SK-N-SH (cell line): Measurements from ENCODE around the gene ST7L. TPM values are rescaled to one million over a fixed set of nuclear protein-coding genes. Genes with fewer than 3 reads are reported as not detected.
"Not testable (repeated sequence)": the region's sequence is repeated elsewhere in the genome, so short reads cannot be mapped to it uniquely, and the experiment has no call there.

Source experiments
- CTCF ChIA-PET: fragments of 300-600, 350-600 bp; formaldehyde crosslinking; extraction: SDS; loops from one replicate; lab custom pipeline; 2021; lab: Yijun Ruan, JAX
- POLR2A ChIA-PET: fragments of 350-600 bp; sonication (Branson Sonifier 250); formaldehyde crosslinking; extraction: SDS; loops from one replicate; lab custom pipeline; 2020; ENCODE audit warnings: antibody characterized with exemption, inconsistent platforms; lab: Yijun Ruan, JAX
- DNase-seq: peaks from one replicate; pipeline ENCODE4 v3.0.0; 2012
- H2AFZ ChIP-seq: fragments of 200-600 bp; sonication (generic); 2 replicates; pipeline ENCODE4 v1.8.1; 2016; ENCODE audit warnings: antibody characterized with exemption, mild to moderate bottlenecking, low read depth
- H3F3A ChIP-seq: fragments of 200-600 bp; sonication (generic); replicated peaks from 2 replicates; pipeline ENCODE3; 2016; ENCODE audit warnings: antibody characterized with exemption, mild to moderate bottlenecking; ENCODE audit not compliant: insufficient read depth
- H3K27ac ChIP-seq, 2 experiments: fragments of 200-500 bp in 1 of 2; fragments of 200-600 bp in 1 of 2; sonication (Bioruptor generic) in 1 of 2; sonication (generic), shearing (Covaris generic) in 1 of 2; 2 replicates each; pipeline versions ENCODE4 v1.5.1 to v1.6.1; 2014 to 2016; ENCODE audit warnings: low read depth in 2 of 2, inconsistent platforms in 1 of 2, low read length in 1 of 2, mild to moderate bottlenecking in 1 of 2, mixed read lengths in 1 of 2
- H3K27me3 ChIP-seq: fragments of 200-600 bp; sonication (generic), shearing (Covaris generic); 2 replicates; pipeline ENCODE4 v1.6.1; 2016; ENCODE audit warnings: mixed run types; ENCODE audit not compliant: insufficient read depth
- H3K36me3 ChIP-seq, 2 experiments: fragments of 200-500 bp in 1 of 2; fragments of 200-600 bp in 1 of 2; sonication (Bioruptor generic) in 1 of 2; sonication (generic) in 1 of 2; replicated peaks in 1 of 2; 2 replicates each; pipeline versions ENCODE3 to v1.5.1; 2014 to 2016; ENCODE audit warnings: low read length in 1 of 2, mild to moderate bottlenecking in 1 of 2; ENCODE audit not compliant: insufficient read depth in 2 of 2, control insufficient read depth in 1 of 2
- H3K4me1 ChIP-seq, 2 experiments: fragments of 200-500 bp in 1 of 2; fragments of 200-600 bp in 1 of 2; sonication (Bioruptor generic) in 1 of 2; sonication (generic), shearing (Covaris generic) in 1 of 2; 2 replicates each; pipeline versions ENCODE4 v1.5.1 to v1.6.1; 2014 to 2016; ENCODE audit warnings: low read depth in 1 of 2, low read length in 1 of 2, mixed run types in 1 of 2; ENCODE audit not compliant: insufficient read depth in 2 of 2, control insufficient read depth in 1 of 2
- H3K4me2 ChIP-seq: fragments of 200-600 bp; sonication (generic), shearing (Covaris generic); 2 replicates; pipeline ENCODE4 v1.6.1; 2017; ENCODE audit warnings: mixed run types
- H3K4me3 ChIP-seq, 2 experiments: fragments of 200-500 bp in 1 of 2; fragments of 200-600 bp in 1 of 2; sonication (Bioruptor generic) in 1 of 2; sonication (generic), shearing (Covaris generic) in 1 of 2; 2 replicates each; pipeline versions ENCODE4 v1.5.1 to v1.8.1; 2014 to 2016; ENCODE audit warnings: low read depth in 2 of 2, inconsistent platforms in 1 of 2, low read length in 1 of 2, mild to moderate bottlenecking in 1 of 2, mixed read lengths in 1 of 2, moderate library complexity in 1 of 2
- H3K79me2 ChIP-seq: fragments of 200-600 bp; sonication (generic); 2 replicates; pipeline ENCODE4 v1.8.1; 2017; ENCODE audit warnings: mild to moderate bottlenecking; ENCODE audit not compliant: insufficient read depth
- H3K9ac ChIP-seq: fragments of 200-600 bp; sonication (generic); 2 replicates; pipeline ENCODE4 v1.6.1; 2017; ENCODE audit warnings: mixed run types
- H3K9me2 ChIP-seq: fragments of 200-600 bp; sonication (generic); 2 replicates; pipeline ENCODE4 v1.6.1; 2017; ENCODE audit warnings: mixed run types
- H3K9me3 ChIP-seq: fragments of 200-600 bp; sonication (generic); 2 replicates; pipeline ENCODE4 v1.6.1; 2017; ENCODE audit warnings: mixed run types, mild to moderate bottlenecking, moderate library complexity
- H4K20me1 ChIP-seq: fragments of 200-600 bp; sonication (generic); 2 replicates; pipeline ENCODE4 v1.6.1; 2017; ENCODE audit warnings: mild to moderate bottlenecking, mixed run types; ENCODE audit not compliant: insufficient read depth
- CHD2 ChIP-seq: fragments of 150-350 bp; IDR thresholded peaks from 2 replicates; pipeline ENCODE4 v1.6.1; 2018; ENCODE audit warnings: low read length; ENCODE audit not compliant: partially characterized antibody
- EZH2phosphoT487 ChIP-seq: fragments of 200-600 bp; sonication (generic); IDR thresholded peaks from 2 replicates; pipeline ENCODE4 v1.6.1; 2017; ENCODE audit warnings: low read depth, mixed run types, mild to moderate bottlenecking, antibody characterized with exemption, moderate library complexity, borderline replicate concordance
- FOXJ3 ChIP-seq: sonication (generic); formaldehyde crosslinking; IDR thresholded peaks from 2 replicates; pipeline ENCODE4 v1.5.1; 2020; ENCODE audit warnings: mild to moderate bottlenecking, missing genetic modification reagents
- FOXM1 ChIP-seq: IDR thresholded peaks from 2 replicates; pipeline ENCODE4 v1.4.0; 2012; ENCODE audit warnings: low read depth, mild to moderate bottlenecking
- GATA2 ChIP-seq: sonication (generic); formaldehyde crosslinking; IDR thresholded peaks from 2 replicates; pipeline ENCODE4 v1.5.0; 2020; ENCODE audit warnings: mild to moderate bottlenecking, missing genetic modification reagents
- IRF3 ChIP-seq: fragments of 150-350 bp; IDR thresholded peaks from 2 replicates; pipeline ENCODE4 v1.6.1; 2016; ENCODE audit warnings: mild to moderate bottlenecking, low read depth, low read length
- PBX3 ChIP-seq: IDR thresholded peaks from 2 replicates; pipeline ENCODE4; 2012
- POLR2AphosphoS5 ChIP-seq: IDR thresholded peaks from 2 replicates; pipeline ENCODE4 v1.6.1; 2012; ENCODE audit warnings: low read depth, low read length
- RAD21 ChIP-seq: IDR thresholded peaks from 2 replicates; pipeline ENCODE4 v1.6.1; 2012; ENCODE audit warnings: mild to moderate bottlenecking, low read length
- RXRA ChIP-seq: IDR thresholded peaks from 2 replicates; pipeline ENCODE4 v1.4.0; 2012; ENCODE audit warnings: low read depth, mild to moderate bottlenecking, borderline replicate concordance
- TCF12 ChIP-seq: IDR thresholded peaks from 2 replicates; pipeline ENCODE4 v1.4.0; 2012
- TEAD4 ChIP-seq: IDR thresholded peaks from 2 replicates; pipeline ENCODE4 v1.4.0; 2012; ENCODE audit warnings: mild to moderate bottlenecking, borderline replicate concordance; ENCODE audit not compliant: insufficient read depth
- USF2 ChIP-seq: fragments of 150-350 bp; IDR thresholded peaks from 2 replicates; pipeline ENCODE4 v1.6.1; 2017; ENCODE audit warnings: antibody characterized with exemption, low read length, low read depth, borderline replicate concordance
- YY1 ChIP-seq: IDR thresholded peaks from 2 replicates; pipeline ENCODE4 v1.4.0; 2012; ENCODE audit warnings: low read depth, mild to moderate bottlenecking
- ZBTB33 ChIP-seq: IDR thresholded peaks from 2 replicates; pipeline ENCODE4 v1.4.0; 2012; ENCODE audit warnings: low read depth, borderline replicate concordance
- WGBS: methylation state at CpG from one replicate; pipeline ENCODE4 v1.1.6; 2017; ENCODE audit warnings: low lambda C conversion rate; 5-methylcytosine and 5-hydroxymethylcytosine counted together
- polyA plus RNA-seq, 3 experiments: library from polyadenylated mRNA; depleted of rRNA; stranded (reverse); fragments of >200 nt; gene quantifications; 2 replicates each; pipeline ENCODE4 v1.2.3, GENCODE V29; 2012

The ST7L gene
- polyA plus RNA-seq, 1 of the 3 experiments (the other 2 are of a cell fraction) = 17.9 TPM

GRCh38 chr1:112486063-112486462 lies 132.9 kb downstream of the ST7L start:
- H3K9ac ChIP-seq, H3K79me2 ChIP-seq, H4K20me1 ChIP-seq, H3K9me3 ChIP-seq, H2AFZ ChIP-seq, DNase-seq, H3F3A ChIP-seq, H3K27me3 ChIP-seq, H3K9me2 ChIP-seq, POLR2A ChIA-PET, H3K4me2 ChIP-seq, H3K4me3 ChIP-seq, H3K4me1 ChIP-seq, H3K27ac ChIP-seq, H3K36me3 ChIP-seq: not testable (repeated sequence)
- CTCF ChIA-PET = interaction anchor here (1.0 to 2.3 kb wide), 2 partner anchors 16 to 21 kb away, joined by 3 to 7 read pairs; no protein-coding TSS in a partner anchor
- 73% methylated on average over 1 of the region's 1 CpG for WGBS

GRCh38 chr1:112478314-112478713 lies 140.6 kb downstream of the ST7L start:
- peaks cover 12% of the 10 kb centered on the region for H3F3A ChIP-seq
- no peaks in the 10 kb centered on the region for H4K20me1 ChIP-seq
- H3K79me2 ChIP-seq = no peaks in the 10 kb centered on the region
- CTCF ChIA-PET = interaction anchor here (1.0 to 1.3 kb wide), 2 partner anchors 12 to 87 kb away, joined by 3 read pairs; no protein-coding TSS in a partner anchor
- H3K9ac ChIP-seq = no peak overlapping the region
- no peaks in the 10 kb centered on the region for H3K4me1 ChIP-seq
- no peak for TF ChIP-seq RAD21
- no peak for TF ChIP-seq CHD2
- TF ChIP-seq FOXM1 = no peak
- no peak for TF ChIP-seq FOXJ3 (CRISPR knock-in tag)
- TF ChIP-seq POLR2AphosphoS5 = no peak
- no peak for TF ChIP-seq PBX3
- peaks cover 0 to 2% of the 10 kb centered on the region in 2 experiments for H3K36me3 ChIP-seq
- WGBS = 36% methylated on average over 1 of the region's 1 CpG
- no peak overlapping the region for H3K4me3 ChIP-seq
- POLR2A ChIA-PET = no interaction called here
- H3K4me2 ChIP-seq = no peak overlapping the region
- DNase-seq = no peak
- H3K9me2 ChIP-seq = no peaks in the 10 kb centered on the region
- H3K27me3 ChIP-seq = no peaks in the 10 kb centered on the region
- no peak overlapping the region for H3K27ac ChIP-seq
- H3K9me3 ChIP-seq = peaks cover 15% of the 10 kb centered on the region
- H2AFZ ChIP-seq = no peak overlapping the region

GRCh38 chr1:112477550-112477949 lies 141.4 kb downstream of the ST7L start:
- Histone ChIP-seq H3K4me1 (no peaks in the 10 kb centered on the region), H3K9me2 (no peaks in the 10 kb centered on the region), H3K4me3 (no peak overlapping the region), H3F3A (peaks cover 12% of the 10 kb centered on the region), H3K27ac (no peak overlapping the region), H4K20me1 (no peaks in the 10 kb centered on the region), H3K9me3 (peaks cover 15% of the 10 kb centered on the region), H3K36me3 (peaks cover 0 to 2% of the 10 kb centered on the region in 2 experiments), H2AFZ (no peak overlapping the region), H3K27me3 (no peaks in the 10 kb centered on the region), H3K79me2 (no peaks in the 10 kb centered on the region), H3K9ac (no peak overlapping the region), H3K4me2 (no peak overlapping the region)
- no peak for DNase-seq
- CTCF ChIA-PET = interaction anchor here (1.0 to 1.3 kb wide), 2 partner anchors 86 to 87 kb away, joined by 3 read pairs; no protein-coding TSS in a partner anchor
- POLR2A ChIA-PET = no interaction called here
- TF ChIP-seq ZBTB33 = no peak
- no peak for TF ChIP-seq POLR2AphosphoS5
- TF ChIP-seq TCF12 = no peak
- no peak for TF ChIP-seq EZH2phosphoT487
- no peak for TF ChIP-seq TEAD4
- TF ChIP-seq RXRA = no peak
- no peak for TF ChIP-seq GATA2 (CRISPR knock-in tag)
- TF ChIP-seq USF2 = no peak
- no peak for TF ChIP-seq IRF3
- TF ChIP-seq YY1 = no peak
